ENCODE measurements around the gene CKAP5.

CKAP5 gene

DNA sequence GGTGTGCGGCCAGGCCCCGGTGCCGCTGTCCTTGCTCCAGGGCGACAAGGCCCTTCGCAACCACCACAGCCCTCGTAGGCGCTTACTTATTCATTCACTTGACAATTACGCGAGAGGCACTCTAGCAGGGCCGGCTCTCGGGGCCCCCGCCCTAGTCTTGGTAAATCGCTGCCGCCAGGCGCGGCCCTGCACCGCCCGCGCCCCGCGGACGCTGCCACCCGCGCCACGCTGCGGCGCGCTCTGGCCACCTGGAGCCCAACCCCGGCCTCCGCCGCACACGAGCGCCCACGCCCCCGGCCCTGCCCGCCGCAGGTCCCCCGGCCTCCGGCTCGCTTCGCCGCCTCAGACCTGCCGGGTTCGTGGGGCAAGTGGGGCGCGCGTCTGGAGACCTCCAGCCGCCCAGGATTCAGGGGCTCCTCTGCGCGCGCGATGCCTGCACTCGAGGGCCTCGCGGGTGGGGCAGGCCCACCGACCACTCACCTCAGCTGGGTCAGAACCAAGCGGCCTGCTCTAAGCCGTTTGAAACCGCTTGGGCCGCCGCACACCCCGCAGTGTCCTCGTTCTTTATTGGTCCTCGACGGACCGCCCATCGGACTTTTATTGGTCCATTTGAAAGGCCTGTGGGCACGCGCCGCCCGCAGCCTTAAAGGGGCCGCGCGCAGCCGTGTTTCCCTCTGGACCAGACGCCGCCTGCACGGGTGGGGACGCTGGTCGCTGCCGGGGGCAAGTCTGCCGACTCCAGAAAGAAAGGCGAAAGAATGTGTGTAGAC lies at the start of gene CKAP5:
Gene CKAP5, minus strand, starts transcription at position 541 of the 770 bp plus-strand sequence. CDS start 25,049 bp downstream, outside the sequence.
- Mint-ChIP-seq H3K9me3 (peaks cover 7% of the 10 kb centered on the region), H3K27me3 (ENCODE audit: low read depth, poor library complexity) (peaks cover 5% of the 10 kb centered on the region), H3K4me1 (peaks cover 41% of the 10 kb centered on the region), H3K4me3 (peak within 1 kb of the TSS; percentile 94), H3K27ac (peak within 1 kb of the TSS; percentile 91), H3K36me3 (ENCODE audit: low read depth) (peaks cover 38% of the 10 kb centered on the region)
- DNase-seq, result peak; percentile 87
- TF ChIP-seq, protein P1, sequence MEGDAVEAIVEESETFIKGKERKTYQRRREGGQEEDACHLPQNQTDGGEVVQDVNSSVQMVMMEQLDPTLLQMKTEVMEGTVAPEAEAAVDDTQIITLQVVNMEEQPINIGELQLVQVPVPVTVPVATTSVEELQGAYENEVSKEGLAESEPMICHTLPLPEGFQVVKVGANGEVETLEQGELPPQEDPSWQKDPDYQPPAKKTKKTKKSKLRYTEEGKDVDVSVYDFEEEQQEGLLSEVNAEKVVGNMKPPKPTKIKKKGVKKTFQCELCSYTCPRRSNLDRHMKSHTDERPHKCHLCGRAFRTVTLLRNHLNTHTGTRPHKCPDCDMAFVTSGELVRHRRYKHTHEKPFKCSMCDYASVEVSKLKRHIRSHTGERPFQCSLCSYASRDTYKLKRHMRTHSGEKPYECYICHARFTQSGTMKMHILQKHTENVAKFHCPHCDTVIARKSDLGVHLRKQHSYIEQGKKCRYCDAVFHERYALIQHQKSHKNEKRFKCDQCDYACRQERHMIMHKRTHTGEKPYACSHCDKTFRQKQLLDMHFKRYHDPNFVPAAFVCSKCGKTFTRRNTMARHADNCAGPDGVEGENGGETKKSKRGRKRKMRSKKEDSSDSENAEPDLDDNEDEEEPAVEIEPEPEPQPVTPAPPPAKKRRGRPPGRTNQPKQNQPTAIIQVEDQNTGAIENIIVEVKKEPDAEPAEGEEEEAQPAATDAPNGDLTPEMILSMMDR (IDR thresholded peaks at IDR 0.05), result no peak

GRCh38 chr11:46895821-46896220 lies 49.7 kb upstream of the CKAP5 start:
- TF ChIP-seq, protein P1 (IDR thresholded peaks at IDR 0.05), result no peak
- Mint-ChIP-seq H3K4me3 (no peak overlapping the region), H3K36me3 (ENCODE audit: low read depth) (peaks cover 73% of the 10 kb centered on the region), H3K9me3 (peaks cover 10% of the 10 kb centered on the region), H3K27ac (no peak overlapping the region), H3K27me3 (ENCODE audit: low read depth, poor library complexity) (no peaks in the 10 kb centered on the region), H3K4me1 (no peaks in the 10 kb centered on the region)
- no peak for DNase-seq

DNA sequence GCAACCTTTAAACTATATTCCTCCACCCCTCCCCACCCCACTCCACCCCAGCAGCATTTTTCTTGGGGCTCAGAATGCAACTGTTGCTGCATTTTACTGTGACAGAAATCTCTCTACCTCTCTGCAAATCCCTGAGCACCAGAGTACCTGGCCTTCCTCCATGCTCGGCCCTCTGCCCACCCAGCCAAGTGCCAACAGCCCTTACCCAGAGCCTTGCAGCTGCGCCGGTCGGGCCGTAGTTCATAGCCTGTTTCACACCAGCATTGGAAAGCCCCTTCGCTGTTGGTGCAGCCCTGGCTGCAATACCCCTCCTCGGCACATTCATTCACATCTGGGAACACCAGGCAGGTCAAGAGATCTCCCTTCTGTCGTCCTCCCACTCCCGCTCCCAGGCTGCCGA lies 48.9 kb upstream of the CKAP5 start:
- Mint-ChIP-seq H3K9me3 (peaks cover 10% of the 10 kb centered on the region), H3K27ac (no peak overlapping the region), H3K36me3 (ENCODE audit: low read depth) (peaks cover 71% of the 10 kb centered on the region), H3K4me1 (no peaks in the 10 kb centered on the region), H3K4me3 (no peak overlapping the region), H3K27me3 (ENCODE audit: low read depth, poor library complexity) (no peaks in the 10 kb centered on the region)
- no peak for DNase-seq
- TF ChIP-seq, protein P1 (IDR thresholded peaks at IDR 0.05), result no peak

DNA sequence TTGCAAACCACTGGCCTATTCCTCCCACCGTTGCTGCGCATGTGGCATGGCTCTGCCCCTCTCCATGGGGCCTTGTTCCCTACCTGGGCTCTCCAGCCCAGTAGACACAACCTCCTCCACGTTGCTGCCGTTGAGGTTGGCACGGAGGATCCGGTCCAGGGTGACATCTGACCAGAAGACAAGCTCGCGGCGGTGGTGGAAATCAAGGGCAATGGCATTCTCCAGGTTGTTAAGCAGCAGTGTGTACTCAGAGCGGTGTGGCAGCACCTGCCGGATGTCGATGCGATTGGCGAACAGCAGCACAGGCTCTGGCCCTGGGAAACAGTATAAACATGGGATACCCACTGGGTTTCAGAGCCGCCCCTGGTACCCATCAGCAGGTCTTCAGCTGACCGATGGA lies 48.4 kb upstream of the CKAP5 start:
- no peak for DNase-seq
- no peaks in the 10 kb centered on the region for H3K27me3 Mint-ChIP-seq (ENCODE audit: low read depth, poor library complexity)
- H3K9me3 Mint-ChIP-seq, result peaks cover 10% of the 10 kb centered on the region
- H3K27ac Mint-ChIP-seq, result no peak overlapping the region
- H3K4me3 Mint-ChIP-seq, result no peak overlapping the region
- TF ChIP-seq, protein P1 (IDR thresholded peaks at IDR 0.05), result no peak
- no peaks in the 10 kb centered on the region for H3K4me1 Mint-ChIP-seq
- H3K36me3 Mint-ChIP-seq (ENCODE audit: low read depth), result peaks cover 71% of the 10 kb centered on the region

- no peaks in the 10 kb centered on the region for H3K9me3 Mint-ChIP-seq
- DNase-seq, result no peak
- H3K27ac Mint-ChIP-seq, result no peak overlapping the region
- TF ChIP-seq, protein P1 (IDR thresholded peaks at IDR 0.05), result no peak
- no peaks in the 10 kb centered on the region for H3K4me1 Mint-ChIP-seq
- peaks cover 62% of the 10 kb centered on the region for H3K36me3 Mint-ChIP-seq (ENCODE audit: low read depth)
- no peak overlapping the region for H3K4me3 Mint-ChIP-seq
- no peaks in the 10 kb centered on the region for H3K27me3 Mint-ChIP-seq (ENCODE audit: low read depth, poor library complexity)
Observed at GRCh38 chr11:46892838-46893237, 46.8 kb upstream of the CKAP5 start.

DNA sequence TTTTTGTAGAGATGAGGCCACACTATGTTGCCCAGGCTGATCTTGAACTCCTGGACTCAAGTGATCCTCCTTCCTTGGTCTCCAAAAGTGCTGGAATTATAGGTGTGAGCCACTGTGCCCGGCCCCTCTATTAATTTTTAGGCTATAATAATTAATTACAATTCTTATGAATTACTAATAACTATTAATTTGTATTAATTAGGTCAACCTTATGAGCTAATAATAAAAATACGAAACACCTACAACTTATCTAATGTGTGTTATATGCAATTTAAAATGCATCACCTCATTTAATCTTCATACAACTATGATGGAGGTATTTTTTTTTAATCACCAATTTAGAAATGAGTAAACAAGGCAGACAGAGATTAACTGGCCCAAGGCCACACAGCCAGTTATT lies 46.0 kb upstream of the CKAP5 start:
- DNase-seq, result no peak

More for the DNA sequence above, 46.0 kb upstream of the CKAP5 start:
- TF ChIP-seq, protein P1 (IDR thresholded peaks at IDR 0.05), result no peak
- Mint-ChIP-seq H3K27me3 (ENCODE audit: low read depth, poor library complexity) (no peaks in the 10 kb centered on the region), H3K9me3 (no peaks in the 10 kb centered on the region), H3K4me3 (no peak overlapping the region), H3K4me1 (no peaks in the 10 kb centered on the region), H3K27ac (no peak overlapping the region), H3K36me3 (ENCODE audit: low read depth) (peaks cover 64% of the 10 kb centered on the region)

Measured in nephron progenitor cell (in vitro differentiated cells).